Measurements from ENCODE around the gene ZFAND3.

GRCh38 chr6:38192011-38192410, 372.5 kb downstream of the ZFAND3 start:
- TF ChIP-seq CTCF (IDR thresholded peaks at IDR 0.05; ENCODE audit: insufficient read depth, low read depth, low read length) = no peak
- no peak for TF ChIP-seq EZH2 (IDR thresholded peaks at IDR 0.05; ENCODE audit: insufficient read depth, low read length)

All from astrocyte (in vitro differentiated cells and primary cell).